ENCODE measurements around the gene MIS18BP1. TPM values are rescaled to one million over a fixed set of nuclear protein-coding genes. Genes with fewer than 3 reads are reported as not detected.

MIS18BP1 gene
- total and polyA plus RNA-seq, 2 of the 4 experiments (the other 2 are of a cell fraction): 10.6 to 18.6 TPM

DNA sequence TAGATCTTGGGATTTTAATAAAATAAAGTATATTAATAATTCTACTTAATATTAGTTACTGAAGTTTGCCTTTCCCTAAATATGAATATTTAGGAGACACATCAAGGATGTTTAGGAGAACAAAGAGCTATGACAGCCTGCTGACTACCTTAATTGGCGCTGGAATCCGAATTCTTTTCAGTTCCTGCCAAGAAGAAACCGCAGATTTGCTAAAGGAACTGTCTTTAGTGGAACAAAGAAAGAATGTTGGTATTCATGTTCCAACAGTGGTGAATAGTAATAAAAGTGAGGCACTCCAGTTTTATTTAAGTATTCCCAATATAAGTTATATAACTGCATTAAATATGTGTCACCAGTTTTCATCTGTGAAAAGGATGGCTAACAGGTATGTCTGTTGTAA, 54.5 kb downstream of the MIS18BP1 start:
- no peak overlapping the region for H3K9ac ChIP-seq (ENCODE audit: low read depth, low read length)
- WGBS, 2 experiments (ENCODE audit: extremely low coverage in 2 of 2, insufficient read length in 1 of 2): no CpG with 5 or more reads among the region's 3 CpGs

More for the DNA sequence above, 54.5 kb downstream of the MIS18BP1 start:
- TF ChIP-seq MAZ (IDR thresholded peaks at IDR 0.05; ENCODE audit: borderline replicate concordance, low read depth, low read length): no peak
- TF ChIP-seq, protein P1, sequence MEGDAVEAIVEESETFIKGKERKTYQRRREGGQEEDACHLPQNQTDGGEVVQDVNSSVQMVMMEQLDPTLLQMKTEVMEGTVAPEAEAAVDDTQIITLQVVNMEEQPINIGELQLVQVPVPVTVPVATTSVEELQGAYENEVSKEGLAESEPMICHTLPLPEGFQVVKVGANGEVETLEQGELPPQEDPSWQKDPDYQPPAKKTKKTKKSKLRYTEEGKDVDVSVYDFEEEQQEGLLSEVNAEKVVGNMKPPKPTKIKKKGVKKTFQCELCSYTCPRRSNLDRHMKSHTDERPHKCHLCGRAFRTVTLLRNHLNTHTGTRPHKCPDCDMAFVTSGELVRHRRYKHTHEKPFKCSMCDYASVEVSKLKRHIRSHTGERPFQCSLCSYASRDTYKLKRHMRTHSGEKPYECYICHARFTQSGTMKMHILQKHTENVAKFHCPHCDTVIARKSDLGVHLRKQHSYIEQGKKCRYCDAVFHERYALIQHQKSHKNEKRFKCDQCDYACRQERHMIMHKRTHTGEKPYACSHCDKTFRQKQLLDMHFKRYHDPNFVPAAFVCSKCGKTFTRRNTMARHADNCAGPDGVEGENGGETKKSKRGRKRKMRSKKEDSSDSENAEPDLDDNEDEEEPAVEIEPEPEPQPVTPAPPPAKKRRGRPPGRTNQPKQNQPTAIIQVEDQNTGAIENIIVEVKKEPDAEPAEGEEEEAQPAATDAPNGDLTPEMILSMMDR (conservative IDR thresholded peaks at IDR 0.05; ENCODE audit: low read depth, low read length): no peak
- TF ChIP-seq, protein P2, sequence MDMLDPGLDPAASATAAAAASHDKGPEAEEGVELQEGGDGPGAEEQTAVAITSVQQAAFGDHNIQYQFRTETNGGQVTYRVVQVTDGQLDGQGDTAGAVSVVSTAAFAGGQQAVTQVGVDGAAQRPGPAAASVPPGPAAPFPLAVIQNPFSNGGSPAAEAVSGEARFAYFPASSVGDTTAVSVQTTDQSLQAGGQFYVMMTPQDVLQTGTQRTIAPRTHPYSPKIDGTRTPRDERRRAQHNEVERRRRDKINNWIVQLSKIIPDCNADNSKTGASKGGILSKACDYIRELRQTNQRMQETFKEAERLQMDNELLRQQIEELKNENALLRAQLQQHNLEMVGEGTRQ (IDR thresholded peaks at IDR 0.05; ENCODE audit: low read depth, low read length): no peak
- no peak for TF ChIP-seq POLR2A (IDR thresholded peaks at IDR 0.05; ENCODE audit: low read depth, low read length)
- H4K8ac ChIP-seq (ENCODE audit: low read depth in 2 of 2, low read length in 2 of 2): no peak overlapping the region
- CTCF ChIA-PET: interaction anchor here (0.6 kb wide), 1 partner anchor 66 kb away, joined by 3 read pairs; no protein-coding TSS in a partner anchor
- no peak overlapping the region for H3K56ac ChIP-seq (ENCODE audit: extremely low read depth, insufficient read depth, low read length)
- in situ Hi-C loops (cut with MboI; ENCODE audit: low sequenced_read_pairs) (no loop called here), intact Hi-C loops (cut with micrococcal nuclease) (no loop called here), dilution Hi-C loops (cut with HindIII; ENCODE audit: low sequenced_read_pairs, unreplicated experiment) (no loop called here)
- H2BK120ac ChIP-seq (ENCODE audit: low read depth, low read length): no peak overlapping the region
- H2BK20ac ChIP-seq (ENCODE audit: low read depth, low read length): no peak overlapping the region
- no peaks in the 10 kb centered on the region for H4K20me1 ChIP-seq (ENCODE audit: insufficient read depth, low read length)
- H3K18ac ChIP-seq (ENCODE audit: low read depth, low read length): no peak overlapping the region
- H3K4ac ChIP-seq (ENCODE audit: low read depth, low read length): no peak overlapping the region
- H3K4me3 ChIP-seq (ENCODE audit: insufficient read depth, low read depth, low read length): no peak overlapping the region
- H4K91ac ChIP-seq (ENCODE audit: insufficient read depth, low read depth, low read length): no peak overlapping the region
- H3K4me1 ChIP-seq (ENCODE audit: control insufficient read depth, insufficient read depth, low read length): no peaks in the 10 kb centered on the region; the same call in 1 of the 2 replicates
- H3K23ac ChIP-seq (ENCODE audit: low read depth, low read length): no peak overlapping the region
- no peak overlapping the region for H2AK9ac ChIP-seq (replicated peaks; ENCODE audit: low read depth, low read length, poor library complexity)
- H3K27ac ChIP-seq (ENCODE audit: insufficient read depth, low read length): no peak overlapping the region
- peak overlapping the region; percentile 71 for H2BK5ac ChIP-seq (ENCODE audit: low read depth, low read length, poor library complexity, severe bottlenecking)
- H3K79me1 ChIP-seq (ENCODE audit: low read depth in 1 of 2, low read length in 2 of 2): no peaks in the 10 kb centered on the region
- ATAC-seq (ENCODE audit: low read depth): no peak
- H3K4me2 ChIP-seq (ENCODE audit: low read depth, low read length): no peak overlapping the region
- no peaks in the 10 kb centered on the region for H3K27me3 ChIP-seq (ENCODE audit: control insufficient read depth, insufficient read depth, low read length)
- DNase-seq: peak; percentile 49
- no peak overlapping the region for H3K14ac ChIP-seq (replicated peaks; ENCODE audit: low read depth, low read length)
- H2AFZ ChIP-seq (replicated peaks; ENCODE audit: low read length, poor library complexity): no peak overlapping the region
- H3K9me3 ChIP-seq (ENCODE audit: control insufficient read depth, insufficient read depth, low read length): no peaks in the 10 kb centered on the region
- POLR2A ChIA-PET (ENCODE audit: unreplicated experiment): no interaction called here
- H2AK5ac ChIP-seq (ENCODE audit: low read depth, low read length): no peak overlapping the region
- H4K5ac ChIP-seq (ENCODE audit: low read depth, low read length): no peak overlapping the region
- no TSS peak for BruUV-seq (replicated peaks)
- H3K9me1 ChIP-seq (ENCODE audit: insufficient read depth, low read length): no peaks in the 10 kb centered on the region
- no peak overlapping the region for H2BK15ac ChIP-seq (ENCODE audit: low read depth, low read length)
- H3K36me3 ChIP-seq (ENCODE audit: control insufficient read depth, insufficient read depth, low read length): peaks cover 2% of the 10 kb centered on the region; the same call in 1 of the 2 replicates
